GM19023 (cell line): ENCODE measurements around the gene OLFM1.

Experiments used
- ATAC-seq: cut with Tn5 transposase; IDR thresholded peaks from one replicate; pipeline ENCODE4 v1.9.1; 2021; ENCODE audit warnings: mild to moderate bottlenecking, moderate library complexity; ENCODE audit not compliant: unreplicated experiment

Gene OLFM1

DNA sequence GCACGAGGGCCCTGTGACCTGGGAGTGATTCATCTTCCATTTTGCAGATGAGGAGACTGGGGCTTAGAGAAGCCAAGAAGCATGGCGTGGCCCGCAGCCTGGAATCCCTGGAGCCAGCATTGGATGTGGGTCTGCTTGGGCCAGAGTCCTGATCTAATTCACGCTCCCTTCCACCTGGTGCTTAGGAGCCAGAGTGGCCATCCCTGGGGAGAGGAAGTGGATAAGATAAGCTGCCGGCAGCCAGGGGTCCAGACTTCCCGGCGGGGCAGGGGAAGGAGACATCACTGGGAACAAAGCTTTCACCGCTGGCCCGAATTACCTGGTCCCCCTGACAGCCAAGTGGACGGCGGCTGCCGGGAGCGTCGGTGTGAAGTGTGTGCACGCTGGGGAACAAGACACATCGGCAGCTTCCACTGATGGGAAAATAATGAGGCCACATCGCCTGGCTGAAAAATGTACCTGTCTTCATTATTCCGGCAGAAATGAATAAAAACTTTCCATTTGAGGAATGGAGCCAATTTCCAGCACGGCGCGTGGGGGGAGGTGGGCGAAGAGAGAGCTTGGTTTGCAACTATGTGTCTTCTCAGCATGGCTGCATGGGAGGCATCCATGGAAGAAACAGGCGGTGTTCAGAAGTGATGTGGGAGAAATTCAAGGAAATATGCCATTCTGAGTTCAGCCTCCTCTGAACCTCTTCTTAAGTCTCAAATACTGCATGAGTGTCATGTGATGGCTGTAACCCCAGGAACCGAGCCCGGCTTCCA lies 78.5 kb downstream of the OLFM1 start:
- ATAC-seq = no peak

DNA sequence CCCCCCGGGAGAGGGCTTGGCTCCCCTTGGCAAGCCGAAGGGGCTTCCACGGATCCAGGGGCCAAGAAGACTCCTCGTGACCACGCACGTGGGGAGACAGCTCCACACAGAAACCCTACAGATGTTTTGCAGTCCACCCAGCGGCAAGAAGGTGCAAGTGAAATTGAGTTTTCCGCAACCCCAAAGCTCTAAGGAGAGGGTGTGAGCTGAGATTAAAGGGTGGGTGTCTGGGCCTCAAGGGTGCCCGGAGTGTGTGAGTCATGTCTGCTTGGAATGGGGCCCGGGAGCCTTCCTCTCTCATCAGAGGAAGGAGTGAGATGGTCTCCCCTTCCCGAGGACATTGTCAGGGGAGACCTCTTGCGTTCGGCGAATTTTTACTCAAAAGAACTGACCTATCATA lies 79.1 kb downstream of the OLFM1 start:
- ATAC-seq = no peak

DNA sequence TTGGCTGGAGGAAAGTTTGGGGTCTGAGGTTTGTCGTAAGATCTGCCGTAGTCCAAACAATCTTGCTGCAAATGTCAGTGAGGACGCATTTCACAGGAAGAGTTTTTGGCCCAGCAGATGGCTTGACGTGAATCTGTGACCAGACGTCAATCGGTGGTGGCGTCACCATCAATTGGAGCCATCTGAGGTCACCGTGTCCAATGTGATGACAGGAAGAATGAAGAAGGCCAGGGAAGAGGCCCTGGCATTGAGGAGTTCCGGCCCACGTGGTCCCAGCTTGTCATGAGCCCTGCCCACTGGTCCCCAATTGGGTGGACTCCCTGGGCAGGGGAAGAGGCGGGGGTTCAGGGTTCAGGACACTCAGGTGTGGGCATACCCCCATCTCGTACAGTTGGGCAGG lies 79.9 kb downstream of the OLFM1 start:
- ATAC-seq = no peak

DNA sequence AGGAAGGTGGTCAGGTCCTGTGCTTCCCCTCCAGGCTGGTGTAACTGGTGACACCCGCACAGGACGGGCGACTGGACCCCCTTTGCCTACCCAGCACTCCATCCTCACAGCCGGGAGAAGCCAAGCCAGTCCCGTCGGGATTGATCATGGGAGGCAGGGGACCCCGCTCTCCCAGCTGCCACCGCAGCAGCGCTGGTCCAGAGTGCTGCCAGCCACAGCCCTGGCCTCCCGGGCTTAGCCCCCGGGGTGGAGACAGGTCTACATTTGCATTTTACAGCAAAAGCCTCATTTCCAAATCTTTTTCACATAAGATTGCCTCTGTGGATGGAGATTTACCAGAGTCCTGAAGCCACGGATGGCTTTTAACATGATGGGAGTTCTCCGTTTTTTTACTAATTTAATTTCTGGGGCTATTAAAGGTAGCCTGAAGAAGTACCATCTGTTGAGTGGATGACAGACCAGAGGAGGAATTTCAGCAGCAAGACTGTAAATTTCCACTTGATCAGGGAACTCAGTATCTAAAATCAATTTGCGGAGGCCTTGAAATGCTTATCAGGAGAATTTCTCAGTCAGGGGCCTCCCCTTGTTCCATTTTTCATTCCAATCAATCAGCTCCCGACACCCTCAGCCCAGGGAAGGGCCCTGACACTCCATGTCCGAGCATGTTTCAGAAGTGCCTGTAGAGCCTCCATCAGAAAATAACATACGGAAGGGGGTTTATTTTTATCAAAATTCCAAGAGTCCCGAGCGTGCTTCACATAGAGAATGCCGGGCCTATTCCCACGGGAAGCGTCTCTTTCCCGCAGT lies 80.6 kb downstream of the OLFM1 start:
- ATAC-seq = no peak

DNA sequence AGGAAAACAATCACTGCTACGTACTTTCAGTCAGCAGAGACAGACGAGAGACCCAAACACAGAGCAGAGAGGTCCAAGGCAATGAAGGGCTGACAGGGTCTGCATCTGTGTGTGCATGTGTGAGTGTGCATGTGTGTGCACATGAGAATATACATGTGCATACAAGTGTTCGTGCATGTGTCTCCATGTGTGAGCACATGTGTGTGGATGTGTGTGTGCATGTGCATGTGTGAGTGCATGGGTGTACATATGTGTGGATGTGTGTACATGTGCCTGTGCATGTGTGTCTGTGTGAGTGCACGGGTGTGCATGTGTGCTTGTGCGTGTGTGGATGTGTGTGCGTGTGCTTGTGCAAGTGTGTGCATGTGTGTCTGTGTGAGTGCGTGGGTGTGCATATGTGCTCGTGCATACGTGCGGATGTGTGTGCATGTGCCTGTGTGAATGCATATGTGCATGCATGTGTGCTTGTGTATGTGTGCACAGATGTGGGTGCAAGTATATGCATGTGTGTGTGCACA lies 82.3 kb downstream of the OLFM1 start:
- ATAC-seq = no peak

DNA sequence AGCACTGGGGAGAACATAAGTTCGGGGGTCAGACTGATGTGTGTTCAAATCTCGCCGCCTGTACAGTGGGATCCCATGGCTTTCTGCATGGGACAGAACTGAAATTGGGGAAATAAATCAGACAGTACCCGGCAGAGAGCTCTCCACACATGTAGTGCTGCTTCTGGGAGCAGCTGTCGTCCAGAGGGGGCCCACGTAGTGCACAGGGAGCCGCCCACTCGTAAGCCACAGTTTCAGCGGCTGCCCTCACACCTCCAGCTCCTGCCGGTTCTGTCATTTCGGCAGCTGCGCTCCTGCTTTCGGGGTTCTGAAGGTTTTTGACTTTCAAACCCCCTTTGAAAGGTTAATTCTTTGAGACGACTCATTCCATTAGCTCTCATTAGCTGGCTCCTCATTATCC lies 83.1 kb downstream of the OLFM1 start:
- no peak for ATAC-seq
